M059J (cell line): Measurements from ENCODE around the gene FOXP1. TPM values are rescaled to one million over a fixed set of nuclear protein-coding genes. Genes with fewer than 3 reads are reported as not detected.
A peak's percentile ranks its signal among the peaks of the same experiment; 100 is the strongest.

Experiments used
- DNase-seq: peaks from one replicate; pipeline ENCODE4 v3.0.0-alpha.2; 2012; ENCODE audit warnings: low read depth
- total RNA-seq: library from RNA; depleted of rRNA; stranded (reverse); fragments of >200 nt; shearing (Covaris generic); gene quantifications from 2 replicates; pipeline ENCODE4 v1.2.3, GENCODE V29; 2014

The FOXP1 gene
- total RNA-seq, 1 experiment from 2014 or later: 19.2 TPM

DNA sequence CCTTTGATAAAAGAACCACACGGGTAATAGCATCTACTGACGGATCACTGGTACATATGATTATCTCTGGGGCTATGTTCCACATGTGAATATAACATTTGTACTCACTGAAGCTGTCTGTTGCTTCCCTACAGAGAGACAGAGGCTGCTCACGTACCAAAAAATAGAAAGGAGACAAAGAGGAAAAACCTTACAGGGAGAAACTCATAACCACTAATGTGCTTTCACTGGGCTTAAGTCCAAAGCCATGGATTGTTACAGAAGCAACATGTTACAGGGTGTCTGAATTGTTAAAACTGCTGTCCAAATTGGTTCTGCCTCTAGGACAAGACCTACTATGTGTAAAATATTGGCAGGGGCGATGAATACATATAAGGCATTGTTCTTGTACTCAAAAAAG, 311.9 kb downstream of the FOXP1 start:
- DNase-seq: no peak

DNA sequence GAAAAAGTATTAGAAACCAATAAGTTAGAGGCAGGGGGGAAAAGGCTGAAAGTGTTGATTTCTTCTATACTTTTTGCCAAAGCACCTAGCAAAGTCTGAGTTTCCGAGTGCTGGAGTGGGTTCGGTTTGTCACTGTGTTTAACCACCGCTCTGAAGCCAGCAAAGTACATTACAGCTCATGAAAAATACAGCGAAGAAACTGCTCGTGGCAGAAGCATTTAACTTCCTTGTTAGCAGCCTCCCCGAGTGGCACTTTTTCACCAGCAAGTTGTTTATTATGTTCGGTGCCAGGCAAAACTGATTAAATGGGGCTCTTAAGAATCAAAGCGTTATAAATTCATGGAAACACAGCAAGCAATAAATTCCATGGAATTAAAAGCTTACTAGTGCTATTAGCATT, 313.6 kb downstream of the FOXP1 start:
- DNase-seq: no peak

DNA sequence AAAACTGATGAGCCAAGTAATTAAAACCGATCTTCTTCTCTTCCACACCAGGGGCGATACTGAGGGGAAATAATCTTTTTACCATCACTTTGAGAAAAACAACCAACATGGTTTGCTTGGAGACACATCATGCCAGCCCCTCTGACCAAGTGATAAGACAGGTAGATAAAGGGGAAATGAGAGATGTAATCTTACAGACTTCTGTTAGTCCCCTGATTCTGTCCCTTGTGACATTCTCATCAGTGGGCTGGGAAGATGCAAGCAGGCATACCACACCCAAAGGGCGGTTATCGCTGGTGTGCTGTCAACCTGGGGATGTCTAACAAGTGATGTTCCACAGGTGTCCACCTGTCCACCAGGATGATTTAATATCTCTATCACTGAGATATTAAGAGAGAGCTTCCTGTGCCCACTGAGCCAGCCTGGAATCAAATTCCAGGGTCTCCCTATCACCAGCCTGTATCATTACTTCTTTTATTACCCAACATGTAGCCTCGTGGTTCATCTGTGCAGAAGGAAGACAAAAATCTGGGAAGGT, 315.0 kb downstream of the FOXP1 start:
- DNase-seq: no peak

DNA sequence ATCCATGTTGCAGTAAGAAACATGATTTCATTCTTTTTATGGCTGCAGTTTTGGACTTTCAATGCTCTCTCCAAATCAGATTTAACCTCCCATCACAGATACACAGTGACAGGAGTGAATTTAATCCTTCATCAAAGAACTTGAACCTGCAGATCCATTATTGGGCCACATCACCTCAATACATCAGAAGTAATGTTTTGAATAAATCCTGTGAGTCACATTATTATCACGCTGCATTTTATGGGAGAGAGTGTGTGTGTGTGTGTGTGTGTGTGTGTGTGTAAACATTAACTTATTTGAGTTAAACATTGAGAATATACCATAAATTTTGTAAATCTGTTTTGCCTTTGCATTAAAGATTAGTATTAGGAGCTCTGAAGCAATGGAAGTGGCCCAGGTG, 316.7 kb downstream of the FOXP1 start:
- DNase-seq: no peak

DNA sequence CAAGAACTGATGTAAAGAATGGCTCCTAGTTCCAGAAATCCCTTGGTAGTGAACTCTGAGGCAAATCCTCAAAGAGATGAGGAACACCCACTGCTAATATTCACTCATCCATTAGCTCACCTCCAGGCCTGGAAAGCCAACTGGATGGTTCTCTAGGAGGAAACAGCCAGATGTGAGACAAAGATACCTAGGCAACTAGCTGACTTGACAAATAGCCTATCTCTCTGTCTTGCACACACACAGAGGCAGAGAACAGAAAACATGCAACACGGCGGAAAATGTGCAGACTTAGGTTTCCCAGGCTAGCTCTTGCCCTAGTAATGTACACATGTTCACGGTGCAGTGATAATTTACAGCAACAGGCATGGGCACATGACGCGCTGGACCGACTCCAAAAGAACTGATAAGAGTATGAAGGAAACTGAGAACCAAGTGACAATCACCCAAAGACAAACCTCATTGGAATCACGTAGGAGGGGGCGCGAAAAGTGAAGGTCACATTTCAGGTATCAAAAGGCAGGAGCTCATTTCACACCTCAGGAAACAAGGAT, 318.1 kb downstream of the FOXP1 start:
- no peak for DNase-seq

DNA sequence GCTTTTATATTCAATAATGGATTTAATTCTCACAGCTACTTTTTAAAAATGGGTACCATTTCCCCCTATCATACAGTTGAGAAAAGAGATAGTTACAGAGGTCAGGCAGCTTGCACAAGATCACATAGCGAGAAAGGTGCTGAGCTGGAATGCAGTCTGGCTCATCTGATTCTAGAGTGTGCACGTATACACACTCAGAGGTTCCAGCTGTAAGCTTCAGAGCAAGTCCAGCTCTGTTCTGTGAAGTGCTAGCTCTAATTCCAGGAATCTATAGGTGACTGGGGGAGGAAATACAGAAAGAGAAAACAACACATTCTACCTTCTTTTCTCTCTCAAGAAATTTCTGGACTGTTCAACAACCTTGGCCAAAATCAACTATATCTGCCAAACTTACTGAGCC, 318.7 kb downstream of the FOXP1 start:
- DNase-seq: no peak

DNA sequence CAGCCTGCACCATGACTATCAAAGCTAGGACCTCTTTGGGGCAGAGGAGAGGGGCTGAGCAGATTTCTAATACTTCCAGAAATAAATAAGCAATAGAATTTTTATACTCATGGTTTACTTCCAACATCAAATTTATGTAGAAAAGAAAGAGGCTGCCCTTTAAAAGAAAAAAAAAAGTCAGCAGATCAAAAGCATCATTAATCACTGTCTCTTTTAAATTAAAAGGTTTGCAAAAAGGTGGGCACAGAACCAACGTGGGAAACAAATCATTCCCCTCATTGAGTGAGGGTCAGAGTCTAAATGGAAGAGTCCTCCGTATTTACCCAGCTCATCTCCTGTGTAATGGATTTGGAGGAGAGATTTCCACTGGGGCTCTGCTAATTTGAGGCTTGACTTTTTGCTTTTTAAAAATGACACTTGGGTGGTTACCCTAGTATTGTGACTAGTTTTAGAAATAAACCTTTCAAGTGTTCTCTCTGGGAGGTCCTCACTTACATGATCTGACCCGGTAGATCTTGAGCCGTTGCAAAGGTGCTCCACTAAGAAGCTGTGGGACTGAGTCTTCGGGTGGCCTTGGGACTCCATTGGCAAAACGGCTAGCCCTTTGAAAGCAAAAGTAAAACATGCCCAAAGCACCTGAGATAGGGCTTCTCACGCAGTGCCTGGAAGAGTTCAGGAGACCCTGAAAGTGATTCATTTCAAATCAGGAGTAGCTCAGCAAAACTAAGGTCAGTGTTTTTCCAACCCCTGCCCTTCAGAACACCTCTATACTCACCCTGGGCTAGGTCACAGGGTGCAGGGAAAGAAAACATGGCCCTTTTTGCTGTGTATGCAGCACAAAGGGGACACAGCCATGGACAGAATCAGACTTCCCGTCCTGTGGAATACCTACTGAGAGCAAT, 320.9 kb downstream of the FOXP1 start:
- DNase-seq: no peak

DNA sequence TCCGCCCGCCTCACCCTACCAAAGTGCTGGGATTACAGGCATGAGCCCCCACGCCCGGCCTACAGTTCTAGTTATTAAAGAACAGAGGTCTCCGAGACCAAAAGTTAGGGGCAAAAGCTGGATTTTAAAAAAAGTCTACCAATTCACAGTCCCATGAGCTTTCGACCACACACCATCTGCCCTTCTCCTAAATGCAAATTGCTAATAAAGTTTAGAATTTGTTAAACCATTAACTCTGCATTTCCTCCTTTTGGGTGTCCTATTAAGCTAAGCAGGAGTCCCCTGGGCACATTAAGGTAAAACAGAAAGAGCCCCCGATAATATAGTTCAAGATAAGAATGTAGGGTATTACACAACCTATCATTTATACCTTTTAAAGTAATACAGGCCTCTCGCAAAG, 322.7 kb downstream of the FOXP1 start:
- DNase-seq: no peak

DNA sequence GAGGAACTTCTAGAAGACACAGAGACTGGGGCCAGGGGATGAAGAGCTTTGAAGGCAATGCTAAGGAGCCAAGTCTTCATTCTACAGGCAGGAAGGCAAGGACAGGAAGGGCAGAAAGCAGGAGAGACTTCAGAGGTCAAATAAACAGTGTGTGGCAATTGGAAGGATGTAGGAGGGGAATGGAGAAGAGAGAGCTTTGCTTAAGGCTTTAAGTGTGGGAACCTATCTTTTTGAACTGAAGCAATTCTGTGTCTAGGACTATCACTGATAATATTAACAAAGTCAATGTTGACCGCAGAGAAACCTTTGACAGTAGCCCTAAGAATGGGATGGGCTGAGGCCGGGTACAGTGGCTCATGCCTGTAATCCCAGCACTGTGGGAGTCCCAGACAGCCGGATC, 325.0 kb downstream of the FOXP1 start:
- no peak for DNase-seq

DNA sequence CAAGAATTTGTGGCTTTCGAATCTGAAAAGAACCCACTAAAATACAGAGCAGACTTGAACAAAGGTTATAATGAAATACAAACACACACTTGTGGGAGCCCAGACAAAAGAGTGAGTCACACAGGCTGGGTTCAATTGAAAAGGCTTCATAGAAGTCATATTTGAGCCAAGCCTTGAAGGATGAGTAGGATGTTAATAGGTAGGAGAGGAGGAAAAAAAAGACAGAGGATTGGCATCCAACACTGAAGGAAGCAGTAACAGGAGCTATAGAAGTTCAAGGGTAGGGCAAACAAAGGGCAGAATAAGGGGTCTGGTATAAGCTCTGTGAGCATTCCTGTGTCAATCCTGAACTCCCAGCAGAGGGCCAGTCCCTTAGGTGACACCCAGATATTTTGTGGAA, 325.4 kb downstream of the FOXP1 start:
- peak; percentile 82 for DNase-seq

DNA sequence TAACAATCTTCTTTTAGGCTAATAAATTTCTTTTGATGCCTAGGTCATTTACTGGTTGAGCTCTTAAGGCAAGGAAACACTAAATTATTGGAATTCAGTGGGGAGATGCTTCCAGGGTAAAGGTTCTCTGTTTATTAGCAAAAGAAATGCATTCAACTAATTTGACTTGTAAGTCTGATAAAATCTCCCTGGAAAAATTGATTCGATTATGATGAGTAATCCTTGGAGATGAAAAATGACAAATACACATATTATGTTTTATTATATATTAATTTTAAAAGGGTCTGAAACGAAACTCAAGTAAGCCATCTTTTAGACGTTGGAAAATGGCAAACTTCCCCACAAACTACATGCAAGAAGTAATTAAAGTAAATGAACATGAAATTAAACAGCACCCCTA, 328.0 kb downstream of the FOXP1 start:
- DNase-seq: no peak

DNA sequence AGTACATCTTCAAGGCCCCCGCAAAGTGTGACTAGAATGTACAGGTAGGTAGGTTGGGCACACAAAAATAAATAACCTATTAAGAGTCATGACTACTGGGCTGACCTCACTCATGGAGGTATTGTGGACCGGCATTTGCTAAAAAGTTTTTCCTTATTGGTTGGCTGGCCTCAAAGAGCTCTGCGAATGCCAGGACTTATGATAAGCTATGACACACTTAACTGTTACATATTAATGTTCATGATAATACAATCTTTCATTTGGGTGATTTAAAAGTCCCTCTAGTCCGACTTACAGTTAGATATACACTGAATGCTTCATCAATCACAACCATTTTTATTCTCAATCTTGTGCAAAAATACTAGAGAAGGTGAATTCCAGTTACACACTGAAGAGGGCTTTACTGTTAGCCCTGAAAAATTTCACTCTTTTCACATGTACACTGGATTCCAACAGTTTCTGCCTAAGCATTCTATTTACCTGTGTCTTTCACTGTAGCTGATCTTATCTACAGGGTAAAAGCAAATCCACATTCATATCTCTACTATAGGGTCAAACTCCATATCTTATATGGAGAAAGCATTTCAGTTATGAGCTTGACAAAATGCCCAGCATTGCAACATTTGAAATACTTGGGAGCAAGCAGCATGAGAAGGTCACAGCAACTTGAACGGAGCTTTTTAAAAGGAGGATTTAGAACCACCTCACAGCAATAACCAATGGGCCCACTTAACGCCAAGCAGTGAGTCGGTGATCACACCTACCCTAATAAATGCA, 329.1 kb downstream of the FOXP1 start:
- DNase-seq: no peak

DNA sequence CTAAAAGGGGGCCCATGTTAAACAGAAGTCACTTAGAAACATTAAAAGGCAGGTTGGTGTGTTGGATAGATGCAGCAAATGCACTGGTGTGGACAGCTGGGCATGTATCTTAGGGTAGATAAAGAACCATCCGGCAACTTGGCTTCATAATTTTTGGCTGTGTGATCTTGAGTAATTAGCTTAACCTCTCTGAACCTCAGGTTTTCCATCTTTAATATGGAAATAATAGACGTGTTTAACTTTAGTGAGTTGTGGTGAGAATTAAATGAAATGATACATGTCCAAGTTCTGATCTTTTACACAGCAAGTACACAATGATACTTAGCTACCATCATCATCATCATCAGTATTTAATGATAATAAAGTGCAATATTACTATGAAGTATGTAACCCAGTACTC, 330.4 kb downstream of the FOXP1 start:
- DNase-seq: no peak

DNA sequence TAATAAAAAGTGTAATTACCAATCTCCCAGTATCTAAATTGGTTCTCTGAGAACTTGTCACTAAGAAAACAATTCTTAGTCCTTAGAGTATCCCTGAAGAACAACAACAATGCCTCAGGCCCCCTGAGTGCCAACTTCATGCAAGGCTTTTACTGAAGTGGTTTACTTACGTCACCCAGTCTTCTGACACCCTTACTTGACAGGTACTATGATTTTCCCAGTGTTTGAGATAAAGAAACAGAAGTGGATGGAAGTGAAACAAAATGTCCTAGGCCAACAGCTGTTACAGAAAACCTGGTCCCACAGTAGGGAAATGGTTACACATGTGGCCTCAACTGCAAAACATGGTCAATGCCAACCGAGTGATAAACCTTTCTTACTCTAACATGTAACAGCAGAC, 331.1 kb downstream of the FOXP1 start:
- DNase-seq: peak; percentile 1

DNA sequence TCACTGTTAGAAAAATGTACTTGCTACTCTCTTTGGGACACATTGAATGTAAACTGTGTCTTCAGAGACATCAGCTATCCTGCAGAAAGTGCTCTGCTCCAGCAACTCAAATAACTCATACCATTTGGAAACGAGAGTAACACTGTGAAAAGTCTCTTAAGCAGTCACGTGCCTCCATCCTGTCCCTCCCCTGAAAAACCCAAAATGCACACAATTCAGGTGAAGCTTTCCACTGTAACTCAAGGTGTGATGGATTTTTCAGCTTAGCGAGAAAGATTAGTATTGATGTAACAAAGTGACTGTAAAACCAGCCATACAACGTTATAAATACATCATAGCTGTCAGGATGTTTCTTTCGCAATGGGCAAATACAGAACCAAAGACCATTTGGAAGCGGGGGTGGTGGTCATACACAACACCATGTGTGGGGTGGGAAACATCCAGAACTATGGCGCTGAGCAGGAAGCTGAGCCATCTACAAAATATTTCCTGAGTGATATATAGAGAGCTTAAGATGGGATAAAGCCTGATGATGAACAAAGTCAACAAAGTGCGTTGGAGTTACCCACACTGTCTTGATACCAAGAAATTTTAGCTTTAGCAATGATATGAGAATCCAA, 332.3 kb downstream of the FOXP1 start:
- peak; percentile 23 for DNase-seq

DNA sequence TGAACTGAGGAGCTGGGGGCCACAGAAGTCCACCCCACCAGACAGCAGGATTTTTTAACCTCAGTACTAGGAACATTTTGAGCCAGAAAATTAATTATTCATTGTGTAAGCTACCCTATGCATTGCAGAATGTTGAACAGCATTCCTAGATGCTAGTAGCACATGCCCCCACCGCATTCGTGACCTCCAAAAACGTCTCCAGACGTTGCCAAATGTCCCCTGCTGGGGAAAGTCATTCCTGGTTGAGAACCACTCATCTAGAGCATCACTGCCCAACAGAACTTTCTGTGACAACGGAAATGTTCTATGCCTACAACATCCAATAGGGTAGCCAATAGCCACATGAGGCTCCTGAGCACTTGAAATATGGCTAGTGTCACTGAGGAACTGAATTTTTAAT, 333.5 kb downstream of the FOXP1 start:
- no peak for DNase-seq

DNA sequence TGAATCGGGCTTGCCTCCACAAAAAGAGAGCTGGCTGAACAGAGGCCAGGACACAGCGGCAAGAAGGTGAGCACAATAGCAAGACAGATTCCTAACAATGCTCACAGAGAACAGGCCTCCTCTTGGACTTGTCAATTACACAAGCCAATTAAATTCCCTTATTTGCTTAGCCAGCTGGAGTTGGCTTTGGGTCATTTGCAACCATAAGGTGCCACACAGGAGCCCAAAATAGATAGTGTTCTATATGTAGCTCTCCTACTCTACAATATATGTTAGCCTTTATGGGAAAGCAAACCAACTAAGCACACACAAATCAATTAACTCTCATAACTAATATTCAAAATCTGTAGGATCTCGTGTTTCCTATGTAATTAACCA, 335.6 kb downstream of the FOXP1 start:
- no peak for DNase-seq

DNA sequence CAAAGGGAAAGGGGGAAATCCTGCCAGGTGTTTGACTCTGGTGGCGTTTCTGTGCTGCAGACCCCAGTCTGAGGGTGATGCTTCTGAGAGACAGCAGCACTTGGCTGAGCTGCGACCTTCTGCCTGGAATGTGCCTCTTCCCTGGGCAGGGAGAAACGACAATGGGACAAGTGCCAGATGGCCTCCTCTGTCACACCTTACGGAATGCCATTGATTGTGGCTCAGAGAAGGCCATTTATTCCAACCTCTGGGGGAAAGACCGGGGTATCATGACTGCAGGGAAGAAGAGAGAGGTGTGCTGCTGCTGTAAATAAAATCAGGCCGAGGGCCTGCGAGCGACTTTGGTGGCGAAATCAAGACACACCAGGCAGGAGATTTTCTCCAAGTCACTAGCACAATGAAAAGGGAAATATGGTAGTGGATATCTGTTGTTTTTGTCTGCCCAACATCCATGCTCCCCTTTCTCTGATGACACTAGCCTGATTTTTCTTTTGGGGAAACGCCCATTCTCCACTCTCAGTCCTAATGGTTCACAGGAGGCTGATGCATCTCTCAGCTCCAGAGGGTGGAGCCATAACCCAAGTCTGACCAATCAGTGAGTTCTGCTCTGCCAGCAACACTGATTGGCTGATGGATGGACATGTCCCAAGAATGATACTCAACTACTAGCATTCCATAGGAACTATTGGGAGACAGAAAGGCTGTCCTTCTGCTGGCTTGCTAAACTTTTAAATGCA, 336.1 kb downstream of the FOXP1 start:
- DNase-seq: peak; percentile 15

DNA sequence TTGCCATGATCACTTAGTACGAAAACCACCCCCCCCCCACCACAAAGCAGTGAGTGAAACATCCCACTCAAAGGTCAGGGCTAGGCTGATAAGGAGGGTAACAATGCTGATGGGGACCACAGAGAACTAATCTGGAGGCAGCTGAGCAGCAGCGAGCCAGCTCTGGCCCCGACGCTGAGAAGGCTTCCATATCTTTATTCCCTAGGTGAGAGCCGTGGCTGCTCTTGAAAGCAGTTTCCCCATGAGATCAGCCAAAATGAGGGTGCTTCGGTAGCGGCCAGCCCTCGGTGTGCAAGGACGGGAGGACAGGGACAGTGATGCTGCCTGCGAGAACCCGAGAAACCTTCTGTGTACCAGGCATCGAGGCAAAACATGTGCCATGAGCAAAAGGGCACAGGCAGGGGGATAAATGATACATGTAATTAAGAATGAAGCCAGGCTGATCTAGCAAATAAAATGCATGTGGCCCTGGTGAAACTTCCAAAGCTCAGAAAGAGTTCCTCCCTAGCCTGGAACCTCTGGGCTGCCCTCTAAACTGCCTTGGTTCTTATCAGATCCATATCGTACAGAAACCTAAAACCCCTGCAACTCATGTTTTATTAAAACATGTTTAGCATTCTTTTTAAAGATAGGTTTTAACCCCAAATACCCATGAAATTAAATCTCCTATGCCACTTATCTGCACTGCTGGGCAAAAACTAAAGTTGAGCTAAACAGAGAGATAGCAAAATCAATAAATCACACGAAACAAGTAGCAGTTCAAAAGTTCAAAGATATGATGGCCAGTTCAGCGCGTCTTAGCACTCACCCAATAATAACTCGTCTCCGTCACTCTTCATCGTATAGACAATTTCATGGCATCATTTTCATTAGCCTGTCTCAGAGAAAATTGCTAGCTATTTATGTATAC, 337.3 kb downstream of the FOXP1 start:
- DNase-seq: no peak

DNA sequence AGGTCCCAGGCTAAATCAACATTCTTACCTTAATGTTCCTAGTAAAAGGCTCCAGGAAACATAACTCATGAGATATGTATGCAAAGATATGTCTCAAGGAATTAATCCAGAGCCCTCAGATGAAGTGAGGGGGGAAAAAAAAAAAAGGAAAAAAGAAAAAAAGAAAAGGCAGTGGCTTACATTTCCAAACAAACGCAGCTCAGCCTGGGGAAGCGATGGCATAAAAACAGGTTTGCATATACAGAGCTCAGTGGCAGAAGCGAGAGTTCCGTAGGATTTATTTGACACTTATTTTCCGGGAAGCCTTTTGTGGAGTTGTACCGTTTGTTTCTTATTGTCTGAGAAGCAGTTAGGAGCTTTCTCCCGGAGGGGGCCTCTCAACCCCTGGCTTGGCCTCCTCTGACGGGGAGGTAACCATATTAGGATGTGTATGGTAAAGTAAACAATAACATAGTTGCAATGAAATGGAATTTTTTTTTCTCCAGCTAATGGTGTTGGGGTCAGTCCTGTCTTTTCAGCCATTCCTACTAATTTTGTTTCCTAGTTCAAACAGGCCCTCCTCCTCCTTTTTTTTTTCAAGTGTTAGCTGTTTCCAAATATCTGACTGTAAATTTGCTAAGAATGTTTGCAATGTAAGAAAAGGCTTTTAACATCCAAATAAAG, 338.6 kb downstream of the FOXP1 start:
- DNase-seq: no peak
